ENCODE measurements around the gene PKD2.

PKD2 gene

DNA sequence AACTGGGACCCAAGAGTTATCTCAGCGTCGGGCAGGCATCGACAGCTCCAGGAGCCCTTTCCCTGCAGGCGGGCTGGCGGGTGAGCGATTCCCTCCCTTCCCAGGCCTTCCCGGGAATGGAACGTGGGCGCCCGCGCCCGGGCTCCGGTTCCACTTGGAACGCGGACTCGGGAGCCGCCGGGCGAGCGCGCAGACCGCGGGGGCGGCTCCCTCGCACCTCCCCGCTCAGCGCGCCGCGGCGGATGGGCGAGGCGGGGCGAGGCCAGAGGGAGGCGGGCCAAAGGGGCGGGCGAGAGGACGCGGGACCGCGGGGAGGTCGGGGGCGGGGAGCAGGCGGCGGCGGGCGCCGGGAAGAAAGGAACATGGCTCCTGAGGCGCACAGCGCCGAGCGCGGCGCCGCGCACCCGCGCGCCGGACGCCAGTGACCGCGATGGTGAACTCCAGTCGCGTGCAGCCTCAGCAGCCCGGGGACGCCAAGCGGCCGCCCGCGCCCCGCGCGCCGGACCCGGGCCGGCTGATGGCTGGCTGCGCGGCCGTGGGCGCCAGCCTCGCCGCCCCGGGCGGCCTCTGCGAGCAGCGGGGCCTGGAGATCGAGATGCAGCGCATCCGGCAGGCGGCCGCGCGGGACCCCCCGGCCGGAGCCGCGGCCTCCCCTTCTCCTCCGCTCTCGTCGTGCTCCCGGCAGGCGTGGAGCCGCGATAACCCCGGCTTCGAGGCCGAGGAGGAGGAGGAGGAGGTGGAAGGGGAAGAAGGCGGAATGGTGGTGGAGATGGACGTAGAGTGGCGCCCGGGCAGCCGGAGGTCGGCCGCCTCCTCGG is at the start of gene PKD2:
Gene PKD2, plus strand, starts transcription at position 332 of the 818 bp plus-strand sequence. Its CDS starts 99 bp downstream, at position 431.
- Histone ChIP-seq H2AFZ (ENCODE audit: low read depth) (peak within 1 kb of the TSS; percentile 70), H3K79me2 (ENCODE audit: insufficient read depth, low read depth) (peaks cover 39% of the 10 kb centered on the region), H3K27me3 (ENCODE audit: insufficient read depth, low read depth) (peaks cover 7% of the 10 kb centered on the region; the same call in 1 of the 2 replicates), H4K20me1 (ENCODE audit: insufficient read depth) (peaks cover 11% of the 10 kb centered on the region; the same call in 1 of the 2 replicates), H3K4me1 (ENCODE audit: low read depth, poor library complexity, severe bottlenecking) (peaks cover 26% of the 10 kb centered on the region), H3K4me2 (peak within 1 kb of the TSS; percentile 91), H3K27ac (0 out of 2 replicates have a peak within 1 kb of the TSS, but pooled peaks have one; percentile 25), H3K36me3 (ENCODE audit: insufficient read depth) (no peaks in the 10 kb centered on the region), H3K4me3 (IDR thresholded peaks at IDR 0.05; ENCODE audit: insufficient read depth, low read depth, low read length) (peak within 1 kb of the TSS; percentile 97), H3K9ac (peak within 1 kb of the TSS; percentile 55)
- TF ChIP-seq, protein P1, sequence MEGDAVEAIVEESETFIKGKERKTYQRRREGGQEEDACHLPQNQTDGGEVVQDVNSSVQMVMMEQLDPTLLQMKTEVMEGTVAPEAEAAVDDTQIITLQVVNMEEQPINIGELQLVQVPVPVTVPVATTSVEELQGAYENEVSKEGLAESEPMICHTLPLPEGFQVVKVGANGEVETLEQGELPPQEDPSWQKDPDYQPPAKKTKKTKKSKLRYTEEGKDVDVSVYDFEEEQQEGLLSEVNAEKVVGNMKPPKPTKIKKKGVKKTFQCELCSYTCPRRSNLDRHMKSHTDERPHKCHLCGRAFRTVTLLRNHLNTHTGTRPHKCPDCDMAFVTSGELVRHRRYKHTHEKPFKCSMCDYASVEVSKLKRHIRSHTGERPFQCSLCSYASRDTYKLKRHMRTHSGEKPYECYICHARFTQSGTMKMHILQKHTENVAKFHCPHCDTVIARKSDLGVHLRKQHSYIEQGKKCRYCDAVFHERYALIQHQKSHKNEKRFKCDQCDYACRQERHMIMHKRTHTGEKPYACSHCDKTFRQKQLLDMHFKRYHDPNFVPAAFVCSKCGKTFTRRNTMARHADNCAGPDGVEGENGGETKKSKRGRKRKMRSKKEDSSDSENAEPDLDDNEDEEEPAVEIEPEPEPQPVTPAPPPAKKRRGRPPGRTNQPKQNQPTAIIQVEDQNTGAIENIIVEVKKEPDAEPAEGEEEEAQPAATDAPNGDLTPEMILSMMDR (conservative IDR thresholded peaks at IDR 0.05; ENCODE audit: low read depth, low read length): no peak

DNA sequence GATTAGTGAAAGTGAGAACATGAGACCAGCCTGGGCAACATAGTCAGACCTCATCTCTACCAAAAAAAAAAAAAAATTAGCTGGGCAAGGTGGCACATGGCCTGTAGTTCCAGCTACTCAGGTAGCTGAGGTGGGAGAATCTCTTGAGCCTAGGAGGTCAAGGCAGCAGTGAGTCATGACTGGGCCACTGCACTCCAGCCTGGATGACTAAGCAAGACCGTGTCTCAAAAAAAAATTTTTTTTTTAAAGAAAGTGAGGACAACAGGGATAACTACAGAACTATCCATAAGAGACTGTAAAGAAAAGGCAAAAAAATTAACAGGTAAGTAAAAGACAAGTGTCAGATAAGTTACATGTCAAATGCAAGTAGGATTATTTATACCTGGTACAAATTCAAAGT is 45.4 kb upstream of the PKD2 start:
- Histone ChIP-seq H3K27ac (no peak overlapping the region), H2AFZ (ENCODE audit: low read depth) (no peak overlapping the region), H4K20me1 (ENCODE audit: insufficient read depth) (no peaks in the 10 kb centered on the region), H3K4me3 (IDR thresholded peaks at IDR 0.05; ENCODE audit: insufficient read depth, low read depth, low read length) (no peak overlapping the region), H3K9ac (no peak overlapping the region), H3K4me1 (ENCODE audit: low read depth, poor library complexity, severe bottlenecking) (no peaks in the 10 kb centered on the region), H3K27me3 (ENCODE audit: insufficient read depth, low read depth) (no peaks in the 10 kb centered on the region), H3K79me2 (ENCODE audit: insufficient read depth, low read depth) (no peaks in the 10 kb centered on the region), H3K36me3 (ENCODE audit: insufficient read depth) (no peaks in the 10 kb centered on the region), H3K4me2 (no peak overlapping the region)
- TF ChIP-seq, protein P1 (conservative IDR thresholded peaks at IDR 0.05; ENCODE audit: low read depth, low read length): no peak

DNA sequence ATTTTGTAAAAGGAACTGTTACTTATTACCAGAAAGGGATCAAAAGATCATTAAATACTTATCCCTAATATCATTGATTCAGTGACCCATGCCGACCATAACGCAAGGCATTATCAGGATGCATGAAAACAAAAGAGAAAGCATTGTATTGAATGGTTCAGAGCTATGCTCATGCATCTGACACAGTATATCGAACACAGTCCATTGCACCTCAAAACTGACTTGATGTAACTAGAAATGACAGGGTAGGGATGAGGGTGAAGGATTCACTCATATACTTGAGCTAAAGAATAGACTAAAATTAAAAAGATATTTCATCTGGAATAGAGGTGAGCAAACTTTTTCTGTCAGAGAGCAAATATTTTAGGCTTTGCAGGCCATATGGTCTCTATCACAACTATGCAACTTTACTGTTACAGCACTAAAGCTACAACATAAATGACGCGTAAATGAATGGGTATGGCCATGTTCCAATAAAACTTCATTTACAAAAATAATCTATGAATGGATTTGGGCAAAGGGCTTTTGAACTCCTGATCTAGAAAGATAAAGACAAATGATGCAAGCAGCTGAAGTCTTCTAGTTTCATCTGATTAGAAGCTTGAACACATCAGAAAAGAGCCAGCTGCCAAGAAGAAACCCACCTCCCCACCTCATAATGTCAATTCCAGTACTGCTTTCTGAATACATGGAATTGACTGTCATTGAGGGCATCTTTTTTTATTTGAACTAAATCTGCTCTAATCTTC is 44.9 kb upstream of the PKD2 start:
- no peak overlapping the region for H3K27ac ChIP-seq
- no peak overlapping the region for H3K4me2 ChIP-seq
- TF ChIP-seq, protein P1 (conservative IDR thresholded peaks at IDR 0.05; ENCODE audit: low read depth, low read length): no peak
- no peaks in the 10 kb centered on the region for H3K4me1 ChIP-seq (ENCODE audit: low read depth, poor library complexity, severe bottlenecking)
- no peaks in the 10 kb centered on the region for H3K27me3 ChIP-seq (ENCODE audit: insufficient read depth, low read depth)
- H3K79me2 ChIP-seq (ENCODE audit: insufficient read depth, low read depth): no peaks in the 10 kb centered on the region
- H3K9ac ChIP-seq: no peak overlapping the region
- no peaks in the 10 kb centered on the region for H3K36me3 ChIP-seq (ENCODE audit: insufficient read depth)
- H3K4me3 ChIP-seq (IDR thresholded peaks at IDR 0.05; ENCODE audit: insufficient read depth, low read depth, low read length): no peak overlapping the region
- H2AFZ ChIP-seq (ENCODE audit: low read depth): no peak overlapping the region
- no peaks in the 10 kb centered on the region for H4K20me1 ChIP-seq (ENCODE audit: insufficient read depth)

DNA sequence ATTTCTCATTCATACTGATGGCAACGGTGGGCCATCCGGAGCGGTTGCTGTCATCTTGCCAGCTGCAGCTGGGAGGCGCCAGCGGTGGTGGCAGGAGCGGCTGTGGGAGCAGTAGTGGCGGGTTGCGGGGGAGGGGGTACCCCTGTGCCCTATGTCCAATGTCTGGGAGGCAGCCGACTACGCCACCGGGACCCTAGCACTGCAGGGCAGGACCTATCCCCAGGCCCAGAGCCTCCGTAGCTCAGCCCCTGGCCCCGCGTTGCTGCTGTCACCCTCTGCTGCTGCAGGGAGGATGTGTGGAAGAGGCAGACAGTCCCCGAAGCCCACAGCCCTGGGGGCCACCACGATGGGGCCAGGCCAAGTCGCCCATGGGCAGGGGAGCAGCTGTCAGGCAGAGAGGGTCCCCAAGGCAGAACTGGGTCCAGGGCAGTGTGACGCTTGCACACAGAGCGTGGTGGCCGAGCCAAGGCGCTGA is 41.9 kb upstream of the PKD2 start:
- no peak overlapping the region for H3K4me3 ChIP-seq (IDR thresholded peaks at IDR 0.05; ENCODE audit: insufficient read depth, low read depth, low read length)
- H3K36me3 ChIP-seq (ENCODE audit: insufficient read depth): no peaks in the 10 kb centered on the region
- no peaks in the 10 kb centered on the region for H3K4me1 ChIP-seq (ENCODE audit: low read depth, poor library complexity, severe bottlenecking)
- TF ChIP-seq, protein P1 (conservative IDR thresholded peaks at IDR 0.05; ENCODE audit: low read depth, low read length): no peak
- H2AFZ ChIP-seq (ENCODE audit: low read depth): no peak overlapping the region
- no peaks in the 10 kb centered on the region for H3K27me3 ChIP-seq (ENCODE audit: insufficient read depth, low read depth)
- no peaks in the 10 kb centered on the region for H4K20me1 ChIP-seq (ENCODE audit: insufficient read depth)
- no peak overlapping the region for H3K4me2 ChIP-seq
- no peak overlapping the region for H3K9ac ChIP-seq
- H3K27ac ChIP-seq: no peak overlapping the region
- no peaks in the 10 kb centered on the region for H3K79me2 ChIP-seq (ENCODE audit: insufficient read depth, low read depth)
